Lower leg skin (tissue), 3 donors: ENCODE data around the gene SCYL2.

Experiments
- POLR2A ChIP-seq, 2 donors: fragments of 450-650 bp; IDR thresholded peaks; one replicate each; pipeline ENCODE4 v1.6.1; 2016 to 2017; ENCODE audit warnings: antibody characterized with exemption in 2 of 2, mild to moderate bottlenecking in 1 of 2, moderate library complexity in 1 of 2
- TF ChIP-seq, protein P1 (sequence below), 3 donors: fragments of 450-650 bp; IDR thresholded peaks; one replicate each; pipeline ENCODE4 v1.5.1; 2016; ENCODE audit warnings: antibody characterized with exemption in 3 of 3, mild to moderate bottlenecking in 3 of 3, moderate library complexity in 2 of 3

DNA sequence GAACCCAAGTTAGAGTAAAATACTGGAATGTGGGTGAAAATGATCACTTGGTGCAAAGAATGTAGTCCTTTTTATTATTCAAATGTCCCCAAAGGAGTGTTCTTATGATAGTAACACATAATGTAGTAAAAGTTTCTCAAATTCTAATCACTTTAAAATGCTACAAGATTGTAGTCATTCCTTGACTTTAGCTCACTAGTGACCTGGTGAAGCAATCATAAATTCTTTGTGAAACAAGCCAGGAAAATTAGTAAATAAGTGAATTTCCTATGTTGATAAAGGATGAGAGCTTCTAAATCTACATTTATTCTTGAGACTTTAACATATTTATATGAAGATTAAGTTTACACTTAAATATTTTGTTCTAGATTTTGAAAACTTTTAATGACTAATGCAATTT lies 59.2 kb downstream of the SCYL2 start:
- TF ChIP-seq, protein P1, sequence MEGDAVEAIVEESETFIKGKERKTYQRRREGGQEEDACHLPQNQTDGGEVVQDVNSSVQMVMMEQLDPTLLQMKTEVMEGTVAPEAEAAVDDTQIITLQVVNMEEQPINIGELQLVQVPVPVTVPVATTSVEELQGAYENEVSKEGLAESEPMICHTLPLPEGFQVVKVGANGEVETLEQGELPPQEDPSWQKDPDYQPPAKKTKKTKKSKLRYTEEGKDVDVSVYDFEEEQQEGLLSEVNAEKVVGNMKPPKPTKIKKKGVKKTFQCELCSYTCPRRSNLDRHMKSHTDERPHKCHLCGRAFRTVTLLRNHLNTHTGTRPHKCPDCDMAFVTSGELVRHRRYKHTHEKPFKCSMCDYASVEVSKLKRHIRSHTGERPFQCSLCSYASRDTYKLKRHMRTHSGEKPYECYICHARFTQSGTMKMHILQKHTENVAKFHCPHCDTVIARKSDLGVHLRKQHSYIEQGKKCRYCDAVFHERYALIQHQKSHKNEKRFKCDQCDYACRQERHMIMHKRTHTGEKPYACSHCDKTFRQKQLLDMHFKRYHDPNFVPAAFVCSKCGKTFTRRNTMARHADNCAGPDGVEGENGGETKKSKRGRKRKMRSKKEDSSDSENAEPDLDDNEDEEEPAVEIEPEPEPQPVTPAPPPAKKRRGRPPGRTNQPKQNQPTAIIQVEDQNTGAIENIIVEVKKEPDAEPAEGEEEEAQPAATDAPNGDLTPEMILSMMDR (IDR thresholded peaks at IDR 0.05): no peak
- TF ChIP-seq POLR2A (IDR thresholded peaks at IDR 0.05): no peak
